ENCODE results near the gene BHLHE40. TPM values are rescaled to one million over a fixed set of nuclear protein-coding genes. Genes with fewer than 3 reads are reported as not detected.

BHLHE40 gene
- total and polyA plus RNA-seq, 2 experiments from 2014 or later, result 1.7 to 2.2 TPM

- H3K9me3 Mint-ChIP-seq, result no peaks in the 10 kb centered on the region
- no peak overlapping the region for H2AFZ ChIP-seq
- TF ChIP-seq ZNF331 (CRISPR knock-in tag; IDR thresholded peaks at IDR 0.05; ENCODE audit: low read depth), result no peak
- no peak for TF ChIP-seq JUNB (IDR thresholded peaks at IDR 0.05; ENCODE audit: unreplicated experiment)
- no peak for TF ChIP-seq EZH2phosphoT487 (IDR thresholded peaks at IDR 0.05; ENCODE audit: unreplicated experiment)
- TF ChIP-seq ZNF114 (CRISPR knock-in tag; IDR thresholded peaks at IDR 0.05), result no peak
- no peak for TF ChIP-seq EZH2 (IDR thresholded peaks at IDR 0.05; ENCODE audit: low read depth, unreplicated experiment)
- no peak for TF ChIP-seq CREB1 (CRISPR knock-in tag; IDR thresholded peaks at IDR 0.05; ENCODE audit: low read depth)
- no peak for TF ChIP-seq CTCF (conservative IDR thresholded peaks at IDR 0.05; ENCODE audit: low read depth in 2 of 2)
- no peak for TF ChIP-seq ZNF462 (CRISPR knock-in tag; IDR thresholded peaks at IDR 0.05)
- TF ChIP-seq ETS1 (IDR thresholded peaks at IDR 0.05), result no peak
- TF ChIP-seq REST (IDR thresholded peaks at IDR 0.05; ENCODE audit: unreplicated experiment), result no peak
- peaks cover 16% of the 10 kb centered on the region for H3K4me1 Mint-ChIP-seq
- no peak overlapping the region for H3K4me2 ChIP-seq
- no peaks in the 10 kb centered on the region for H4K20me1 ChIP-seq (replicated peaks; ENCODE audit: insufficient read depth)
- H3K27ac ChIP-seq (ENCODE audit: low read depth), result no peak overlapping the region
- no peak overlapping the region for H3K27ac Mint-ChIP-seq
- H3K27me3 Mint-ChIP-seq (ENCODE audit: insufficient read depth, low read depth, poor library complexity), result peaks cover 7% of the 10 kb centered on the region
- H3K9me2 ChIP-seq (ENCODE audit: insufficient read depth), result no peaks in the 10 kb centered on the region
- no peaks in the 10 kb centered on the region for H3K79me2 ChIP-seq (replicated peaks; ENCODE audit: insufficient read depth)
- no peak overlapping the region for H3K4me3 Mint-ChIP-seq
- no peaks in the 10 kb centered on the region for H3K36me3 ChIP-seq (ENCODE audit: insufficient read depth)
- ATAC-seq (no peak), DNase-seq (ENCODE audit: low spot score) (no peak)
- H3K4me3 ChIP-seq, result no peak overlapping the region
- no peaks in the 10 kb centered on the region for H3F3A ChIP-seq (replicated peaks; ENCODE audit: low read depth)
- no peaks in the 10 kb centered on the region for H3K27me3 ChIP-seq (ENCODE audit: insufficient read depth)
- H3K4me1 ChIP-seq (ENCODE audit: insufficient read depth), result peaks cover 13% of the 10 kb centered on the region
- no peaks in the 10 kb centered on the region for H3K36me3 Mint-ChIP-seq (ENCODE audit: low read depth)
These were observed 22.6 kb downstream of the BHLHE40 start for GRCh38 chr3:5001805-5002173.
